ENCODE results near the gene FAM20A. TPM values are rescaled to one million over a fixed set of nuclear protein-coding genes. Genes with fewer than 3 reads are reported as not detected.

Gene FAM20A
- polyA plus RNA-seq, 1 donor (not counting 4 experiments of a cell fraction or from before 2014, with no cell fraction given): not detected

- H4K20me1 ChIP-seq (ENCODE audit: control insufficient read depth, extremely low read depth, insufficient read depth, low read length): no peaks in the 10 kb centered on the region
- H3K27me3 ChIP-seq (ENCODE audit: control insufficient read depth, extremely low read depth, insufficient read depth, low read length): no peaks in the 10 kb centered on the region
- peaks cover 6% of the 10 kb centered on the region for H3K4me1 ChIP-seq (ENCODE audit: control insufficient read depth, extremely low read depth, insufficient read depth, low read length)
- no peak overlapping the region for H3K9ac ChIP-seq (ENCODE audit: control insufficient read depth, extremely low read depth, insufficient read depth, low read length)
- no peak for FAIRE-seq
- H3K4me3 ChIP-seq (ENCODE audit: control insufficient read depth in 2 of 3, extremely low read depth in 1 of 3, insufficient read depth in 2 of 3, low read depth in 1 of 3, low read length in 3 of 3): no peak overlapping the region
- H3K4me2 ChIP-seq (ENCODE audit: control insufficient read depth, extremely low read depth, insufficient read depth, low read depth, low read length): no peak overlapping the region
- H3K27ac ChIP-seq (ENCODE audit: control insufficient read depth, insufficient read depth, low read length): no peak overlapping the region
- dilution Hi-C loops (cut with MboI; ENCODE audit: extremely low pct_ligation_motif_present, low sequenced_read_pairs): no loop called here
- no peaks in the 10 kb centered on the region for H3K9me3 ChIP-seq (ENCODE audit: control insufficient read depth, low read depth, low read length)
- TF ChIP-seq, protein P1, sequence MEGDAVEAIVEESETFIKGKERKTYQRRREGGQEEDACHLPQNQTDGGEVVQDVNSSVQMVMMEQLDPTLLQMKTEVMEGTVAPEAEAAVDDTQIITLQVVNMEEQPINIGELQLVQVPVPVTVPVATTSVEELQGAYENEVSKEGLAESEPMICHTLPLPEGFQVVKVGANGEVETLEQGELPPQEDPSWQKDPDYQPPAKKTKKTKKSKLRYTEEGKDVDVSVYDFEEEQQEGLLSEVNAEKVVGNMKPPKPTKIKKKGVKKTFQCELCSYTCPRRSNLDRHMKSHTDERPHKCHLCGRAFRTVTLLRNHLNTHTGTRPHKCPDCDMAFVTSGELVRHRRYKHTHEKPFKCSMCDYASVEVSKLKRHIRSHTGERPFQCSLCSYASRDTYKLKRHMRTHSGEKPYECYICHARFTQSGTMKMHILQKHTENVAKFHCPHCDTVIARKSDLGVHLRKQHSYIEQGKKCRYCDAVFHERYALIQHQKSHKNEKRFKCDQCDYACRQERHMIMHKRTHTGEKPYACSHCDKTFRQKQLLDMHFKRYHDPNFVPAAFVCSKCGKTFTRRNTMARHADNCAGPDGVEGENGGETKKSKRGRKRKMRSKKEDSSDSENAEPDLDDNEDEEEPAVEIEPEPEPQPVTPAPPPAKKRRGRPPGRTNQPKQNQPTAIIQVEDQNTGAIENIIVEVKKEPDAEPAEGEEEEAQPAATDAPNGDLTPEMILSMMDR (optimal IDR thresholded peaks at IDR 0.05 in 1 of 3, IDR thresholded peaks at IDR 0.05 in 1 of 3, conservative IDR thresholded peaks at IDR 0.05 in 1 of 3; ENCODE audit: extremely low read depth in 1 of 3, insufficient read depth in 2 of 3, low read length in 3 of 3): no peak
- TF ChIP-seq EZH2 (IDR thresholded peaks at IDR 0.05; ENCODE audit: low read length): no peak
- no peaks in the 10 kb centered on the region for H3K36me3 ChIP-seq (ENCODE audit: control insufficient read depth in 2 of 2, extremely low read depth in 1 of 2, insufficient read depth in 2 of 2, low read length in 2 of 2)
- no peak overlapping the region for H2AFZ ChIP-seq (ENCODE audit: control insufficient read depth, low read length)
- DNase-seq (ENCODE audit: low read depth, low spot score): no peak
- H3K9me1 ChIP-seq (ENCODE audit: control insufficient read depth, extremely low read depth, insufficient read depth, low read length): no peaks in the 10 kb centered on the region
- H3K79me2 ChIP-seq (ENCODE audit: control insufficient read depth, insufficient read depth, low read length): no peaks in the 10 kb centered on the region
These were observed 14.1 kb downstream of the FAM20A start for GRCh38 chr17:68587026-68587425.

DNA sequence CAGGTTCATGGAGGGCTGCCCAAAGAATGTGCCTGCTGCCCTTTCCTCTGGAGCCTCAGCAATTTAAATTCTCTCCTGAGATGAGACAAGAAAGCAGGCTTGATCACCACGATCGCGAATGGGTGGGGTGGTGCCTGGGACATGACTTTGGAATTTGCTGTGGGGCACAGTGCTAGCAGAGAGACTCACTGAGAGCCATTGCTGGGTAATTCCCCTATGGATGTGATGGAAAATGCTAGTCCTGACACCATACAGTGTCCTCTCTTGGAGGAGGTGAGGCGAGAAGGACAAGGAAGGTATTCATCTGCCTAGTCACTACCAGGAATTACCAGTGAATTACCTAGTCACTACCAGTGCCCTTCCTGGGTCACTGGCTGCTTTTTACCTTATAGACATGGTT is 15.5 kb downstream of the FAM20A start:
- no peak for TF ChIP-seq EZH2 (IDR thresholded peaks at IDR 0.05; ENCODE audit: low read length)
- TF ChIP-seq, protein P1 (optimal IDR thresholded peaks at IDR 0.05 in 1 of 3, IDR thresholded peaks at IDR 0.05 in 1 of 3, conservative IDR thresholded peaks at IDR 0.05 in 1 of 3; ENCODE audit: extremely low read depth in 1 of 3, insufficient read depth in 2 of 3, low read length in 3 of 3): no peak
- Histone ChIP-seq H3K27me3 (ENCODE audit: control insufficient read depth, extremely low read depth, insufficient read depth, low read length) (no peaks in the 10 kb centered on the region), H4K20me1 (ENCODE audit: control insufficient read depth, extremely low read depth, insufficient read depth, low read length) (no peaks in the 10 kb centered on the region), H3K4me3 (ENCODE audit: control insufficient read depth in 2 of 3, extremely low read depth in 1 of 3, insufficient read depth in 2 of 3, low read depth in 1 of 3, low read length in 3 of 3) (no peak overlapping the region), H3K9me3 (ENCODE audit: control insufficient read depth, low read depth, low read length) (no peaks in the 10 kb centered on the region), H3K4me2 (ENCODE audit: control insufficient read depth, extremely low read depth, insufficient read depth, low read depth, low read length) (peak overlapping the region; percentile 4), H3K4me1 (ENCODE audit: control insufficient read depth, extremely low read depth, insufficient read depth, low read length) (peaks cover 6% of the 10 kb centered on the region), H3K36me3 (ENCODE audit: control insufficient read depth in 2 of 2, extremely low read depth in 1 of 2, insufficient read depth in 2 of 2, low read length in 2 of 2) (no peaks in the 10 kb centered on the region), H3K9ac (ENCODE audit: control insufficient read depth, extremely low read depth, insufficient read depth, low read length) (no peak overlapping the region), H3K9me1 (ENCODE audit: control insufficient read depth, extremely low read depth, insufficient read depth, low read length) (no peaks in the 10 kb centered on the region), H3K79me2 (ENCODE audit: control insufficient read depth, insufficient read depth, low read length) (no peaks in the 10 kb centered on the region), H2AFZ (ENCODE audit: control insufficient read depth, low read length) (peak overlapping the region; percentile 20), H3K27ac (ENCODE audit: control insufficient read depth, insufficient read depth, low read length) (no peak overlapping the region)
- FAIRE-seq (peak; percentile 48), DNase-seq (ENCODE audit: low read depth, low spot score) (no peak)
- dilution Hi-C loops (cut with MboI; ENCODE audit: extremely low pct_ligation_motif_present, low sequenced_read_pairs): no loop called here

Data from keratinocyte (primary cell).